ENCODE results near the gene RAPSN.

DNA sequence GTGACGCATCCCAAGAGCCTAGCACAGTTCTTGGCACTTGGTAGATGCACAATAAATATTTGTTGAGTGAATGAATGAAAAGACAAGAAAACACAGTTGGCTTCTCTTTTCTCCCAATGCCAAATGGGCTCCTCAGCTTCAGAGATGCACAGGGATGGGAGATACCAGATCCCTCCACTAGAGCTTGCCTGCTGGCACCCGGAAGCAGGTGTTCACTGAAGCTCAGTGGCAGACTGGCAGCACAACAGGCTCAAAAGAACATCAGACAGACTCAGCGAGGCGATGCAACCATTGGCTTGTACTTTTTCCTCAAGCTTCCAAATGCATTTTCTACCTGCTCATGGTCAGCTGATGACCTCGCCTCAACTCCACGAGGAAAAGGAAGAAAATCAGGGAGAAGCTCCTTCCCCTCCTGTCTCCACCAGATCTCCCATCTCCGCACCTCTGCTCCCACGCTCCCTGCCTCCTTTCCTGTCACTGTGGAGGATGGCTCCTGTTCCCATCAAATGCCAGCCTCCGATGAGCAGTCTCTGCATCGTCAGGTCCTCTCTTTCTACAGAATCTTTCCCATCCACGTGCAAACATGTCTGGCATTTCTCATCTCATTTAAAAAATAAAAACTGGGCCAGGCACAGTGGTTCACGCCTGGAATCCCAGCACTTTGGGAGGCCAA, 5.8 kb downstream of the RAPSN start:
- 0 out of 4 replicates have a peak, but pooled peaks of 1 of the 2 experiments have one; percentile 16 for TF ChIP-seq CTCF (conservative IDR thresholded peaks at IDR 0.05; ENCODE audit: low read depth in 2 of 2)
- TF ChIP-seq POLR2AphosphoS5 (IDR thresholded peaks at IDR 0.05; ENCODE audit: low read depth): no peak
